NCI-H128 (cell line): Measurements from ENCODE around the gene MIPEP.
"Not testable (repeated sequence)": the region's sequence is repeated elsewhere in the genome, so short reads cannot be mapped to it uniquely, and the experiment has no call there.

Experiments used
- DNase-seq: peaks from one replicate; lab custom pipeline; 2025; ENCODE audit not compliant: unreplicated experiment; lab: John Stamatoyannopoulos, UW

The MIPEP gene

DNA sequence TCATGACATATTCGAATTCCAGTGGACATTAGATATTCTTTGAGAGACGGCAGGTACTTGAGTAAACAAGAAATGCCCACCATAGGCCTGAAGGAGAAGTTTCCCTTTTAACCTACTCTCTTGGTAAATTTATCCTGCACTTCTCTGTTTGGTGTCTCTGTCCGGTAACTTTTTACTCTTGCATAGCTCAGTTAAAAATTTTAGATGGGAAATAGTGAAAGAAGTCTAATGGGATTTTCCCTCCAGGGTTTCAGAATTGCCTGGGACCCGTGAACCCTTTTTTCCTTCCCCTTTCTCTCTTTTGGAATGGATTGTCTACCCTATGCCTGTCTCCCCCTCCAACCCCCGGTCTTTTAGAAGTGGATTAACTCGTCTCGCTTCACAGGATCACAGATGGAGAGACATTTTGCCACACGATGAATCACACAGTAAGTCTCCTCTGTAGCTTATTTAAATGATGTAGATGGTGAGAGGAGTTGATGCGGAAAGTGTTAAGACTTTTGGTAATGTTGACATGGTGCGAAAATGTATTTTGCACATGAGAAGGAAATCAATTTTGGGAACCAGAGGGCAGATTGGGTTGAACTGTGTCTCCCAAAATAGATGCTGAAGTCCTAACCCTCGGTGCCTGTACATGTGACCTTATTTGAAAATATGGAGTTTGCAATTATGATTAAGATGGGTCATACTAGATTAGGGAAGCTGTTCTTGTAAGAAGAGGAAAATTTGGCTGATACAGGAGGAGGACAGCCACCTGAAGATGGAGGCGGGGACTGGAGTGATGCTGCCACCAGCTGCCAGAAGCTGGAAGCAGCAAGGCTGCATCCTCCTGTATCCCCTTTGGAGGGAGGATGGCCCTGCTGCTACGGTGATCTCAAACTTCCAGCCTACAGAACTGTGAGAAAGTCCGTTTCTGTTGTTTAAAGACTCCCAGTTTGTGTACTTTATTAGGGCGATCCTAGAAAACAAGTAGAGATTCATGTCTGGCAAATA is 711 bp upstream of the MIPEP start:
- no peak for DNase-seq

- DNase-seq: not testable (repeated sequence)
Measured at GRCh38 chr13:23884361-23884760, 4.8 kb downstream of the MIPEP start.

DNA sequence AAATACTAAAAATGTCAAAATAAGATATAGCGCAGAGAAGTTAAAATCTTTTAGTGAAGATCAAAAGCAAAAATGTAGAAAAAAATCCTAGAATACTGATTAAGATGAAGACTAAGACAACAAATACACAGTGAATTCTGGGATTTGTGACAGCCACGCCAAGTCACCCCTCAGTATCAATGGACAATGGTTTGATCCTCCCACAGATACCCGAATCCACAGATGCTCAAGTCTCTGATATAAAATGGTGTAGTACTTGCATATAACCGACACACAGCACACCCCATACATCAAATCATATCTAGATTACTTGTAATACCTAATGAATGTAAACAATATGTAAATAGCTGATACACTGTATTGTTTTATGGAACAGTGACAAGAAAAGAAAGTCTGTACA is 5.9 kb downstream of the MIPEP start:
- no peak for DNase-seq

GRCh38 chr13:23881402-23881800 is 7.8 kb downstream of the MIPEP start:
- not testable (repeated sequence) for DNase-seq

- not testable (repeated sequence) for DNase-seq
Measured at GRCh38 chr13:23880493-23881401, 8.5 kb downstream of the MIPEP start.

- no peak for DNase-seq
Measured at GRCh38 chr13:23877286-23877685, 11.9 kb downstream of the MIPEP start.

- no peak for DNase-seq
Measured at GRCh38 chr13:23876265-23876664, 12.9 kb downstream of the MIPEP start.

DNA sequence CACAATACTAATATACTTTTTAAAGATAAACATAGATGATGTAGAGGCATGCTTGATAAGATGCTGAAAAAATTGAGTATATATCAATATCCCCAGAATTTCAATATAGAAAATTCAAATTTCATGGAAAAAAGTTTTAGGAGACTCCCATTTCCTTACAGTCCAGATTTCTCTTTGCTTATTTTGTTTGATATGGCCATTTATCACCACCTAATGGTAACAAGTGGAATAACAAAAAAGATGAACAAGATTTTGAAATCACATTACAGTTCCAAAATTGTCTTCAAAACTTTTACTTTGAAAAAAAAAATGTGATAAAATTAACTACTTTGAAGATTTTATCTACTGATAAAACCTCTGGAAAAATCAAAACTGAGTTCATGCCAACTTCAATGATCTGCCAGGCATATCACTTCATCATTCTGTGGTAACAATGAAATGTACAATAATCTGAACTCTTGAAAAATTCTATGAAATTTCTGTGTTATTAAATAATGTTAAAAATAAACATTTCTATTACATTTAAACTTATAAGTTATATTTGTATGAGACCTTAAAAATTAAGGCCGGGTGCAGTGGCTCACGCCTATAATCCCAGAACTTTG is 17.5 kb downstream of the MIPEP start:
- DNase-seq: peak; percentile 33

GRCh38 chr13:23870356-23871140 is 18.7 kb downstream of the MIPEP start:
- no peak for DNase-seq

DNA sequence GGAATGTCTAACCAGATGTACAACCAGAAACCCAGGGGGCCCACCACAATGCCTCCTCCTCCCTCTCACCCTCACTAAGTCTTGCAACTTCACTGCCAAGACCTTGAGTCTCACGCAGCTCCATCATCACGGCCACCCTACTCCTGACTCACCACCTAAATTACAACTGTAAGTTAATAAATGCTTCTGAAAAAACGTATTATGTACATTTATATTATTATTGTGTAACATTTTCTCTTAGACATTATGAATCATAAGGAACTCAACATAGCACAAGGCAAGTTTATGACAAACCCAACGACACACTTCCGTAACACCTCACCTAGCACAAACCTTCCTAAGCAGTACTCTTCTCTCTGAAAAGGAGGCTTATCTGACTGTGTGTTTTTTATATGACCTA is 20.7 kb downstream of the MIPEP start:
- no peak for DNase-seq

- no peak for DNase-seq
Measured at GRCh38 chr13:23867027-23867491, 22.1 kb downstream of the MIPEP start.

DNA sequence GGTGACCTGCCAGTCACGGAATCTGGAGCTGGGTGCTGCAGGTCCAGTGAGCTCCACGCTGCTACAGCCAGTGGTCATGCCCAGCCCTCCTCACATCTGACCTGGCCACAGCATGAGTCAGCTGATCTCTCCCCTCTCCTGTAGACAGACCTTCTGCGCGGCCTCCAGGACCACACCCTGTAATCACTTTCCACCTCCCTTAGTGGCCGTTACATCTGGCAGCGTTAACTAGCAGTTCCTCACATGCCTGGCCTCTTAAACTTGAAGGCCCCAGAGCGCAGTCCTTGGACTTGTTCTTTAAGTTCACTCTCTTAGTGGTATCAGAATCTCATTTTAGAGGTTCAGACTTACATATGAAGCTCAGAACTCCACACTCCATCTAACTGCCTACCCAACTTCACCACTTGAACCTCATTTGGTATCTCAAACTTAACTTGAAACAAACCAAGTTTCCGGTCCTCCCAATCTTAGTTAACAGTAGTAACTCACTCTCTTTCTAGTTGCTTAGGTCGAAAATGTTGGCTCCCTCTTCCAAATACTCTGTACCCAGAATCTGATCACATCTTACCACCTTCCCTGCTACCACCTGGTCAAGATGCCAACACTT is 22.7 kb downstream of the MIPEP start:
- DNase-seq: no peak

GRCh38 chr13:23865906-23866305 is 23.3 kb downstream of the MIPEP start:
- DNase-seq: no peak

- DNase-seq: no peak
Measured at GRCh38 chr13:23865026-23865425, 24.2 kb downstream of the MIPEP start.

DNA sequence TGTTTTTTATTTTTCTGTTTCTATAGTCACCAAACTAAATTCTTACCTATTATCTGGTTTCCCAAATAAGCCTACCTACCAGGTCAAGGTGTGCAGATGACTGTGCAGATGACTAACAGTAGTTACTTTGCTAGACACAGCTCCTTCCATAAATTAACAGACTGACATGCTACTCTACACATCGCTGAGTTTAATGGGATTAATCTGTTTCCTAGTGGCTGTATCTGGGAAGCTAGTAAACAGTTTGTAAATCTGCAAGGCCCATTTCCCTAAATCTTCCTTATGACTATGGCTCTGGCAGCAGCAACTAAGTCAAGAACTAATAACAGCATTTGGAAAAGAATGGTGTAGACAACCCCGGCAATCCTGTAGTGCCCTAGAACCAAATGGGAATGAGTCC is 27.9 kb downstream of the MIPEP start:
- no peak for DNase-seq

DNA sequence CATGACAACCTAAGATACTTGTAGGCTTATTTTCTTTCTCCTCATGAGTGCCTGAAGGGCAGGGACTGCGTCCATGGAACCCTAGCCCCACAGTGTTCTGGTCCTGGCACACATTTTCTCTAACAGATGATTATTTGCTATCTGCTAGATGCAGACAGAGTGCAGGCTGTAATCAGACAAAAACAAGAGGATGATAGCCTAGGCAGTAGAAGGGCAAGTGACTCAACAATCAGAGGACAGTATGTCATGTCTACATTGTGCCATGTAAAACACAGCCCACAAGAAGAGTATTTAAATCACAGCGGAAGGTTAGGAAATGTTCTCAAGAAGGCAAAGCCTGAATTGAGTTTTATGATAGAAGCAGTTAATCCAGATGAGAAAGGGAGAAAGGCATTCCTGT is 29.3 kb downstream of the MIPEP start:
- no peak for DNase-seq

- DNase-seq: no peak
Measured at GRCh38 chr13:23859455-23859854, 29.7 kb downstream of the MIPEP start.

GRCh38 chr13:23858546-23858945 is 30.7 kb downstream of the MIPEP start:
- no peak for DNase-seq

- DNase-seq: no peak
Measured at GRCh38 chr13:23856008-23856750, 33.0 kb downstream of the MIPEP start.
